ENCODE data around the gene PLD1.
A peak's percentile ranks its signal among the peaks of the same experiment; 100 is the strongest.
"Not testable (repeated sequence)": the region's sequence is repeated elsewhere in the genome, so short reads cannot be mapped to it uniquely, and the experiment has no call there.

The PLD1 gene

GRCh38 chr3:171606151-171606751, 204.0 kb downstream of the PLD1 start:
- no peak for DNase-seq

- no peak for DNase-seq
These were observed 205.9 kb downstream of the PLD1 start for GRCh38 chr3:171604370-171604769.

GRCh38 chr3:171602072-171602471, 208.2 kb downstream of the PLD1 start:
- no peak for DNase-seq

DNA sequence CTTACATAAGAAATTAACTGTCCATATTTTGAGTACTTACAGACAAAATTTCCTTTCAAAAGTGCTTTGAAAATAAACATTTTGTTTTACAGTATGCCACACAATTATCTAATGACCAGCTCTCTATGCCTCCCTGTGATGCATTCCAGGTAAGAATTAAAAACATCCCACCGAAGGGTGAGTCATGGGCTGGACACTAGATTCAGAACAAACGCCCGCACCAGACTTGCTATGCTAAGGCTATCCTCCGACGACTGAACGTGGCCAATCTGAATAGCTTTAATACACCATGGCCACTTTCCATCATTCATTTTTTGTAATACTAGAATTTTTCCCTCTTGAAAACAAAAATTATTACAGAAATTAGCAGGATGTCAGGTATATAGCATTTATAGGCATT, 210.3 kb downstream of the PLD1 start:
- no peak for DNase-seq

DNA sequence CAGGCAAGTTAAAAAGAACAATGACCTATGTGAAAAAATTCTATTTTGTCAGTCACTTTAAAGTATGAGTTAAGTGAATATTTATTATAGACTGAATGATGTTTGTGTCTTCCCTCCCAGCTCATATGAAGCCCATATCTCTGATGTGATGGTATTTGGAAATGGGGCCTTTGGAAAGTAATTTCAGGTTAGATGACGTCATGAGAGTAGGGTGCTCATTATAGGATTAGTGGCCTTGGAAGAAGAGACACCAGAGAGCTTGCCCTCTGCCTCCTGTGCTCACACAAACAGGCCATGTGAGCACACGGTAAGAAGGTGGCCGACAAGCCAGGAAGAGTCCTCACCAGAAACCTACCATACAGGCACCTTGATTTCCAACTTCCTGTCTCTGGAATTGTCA, 211.3 kb downstream of the PLD1 start:
- DNase-seq: no peak

DNA sequence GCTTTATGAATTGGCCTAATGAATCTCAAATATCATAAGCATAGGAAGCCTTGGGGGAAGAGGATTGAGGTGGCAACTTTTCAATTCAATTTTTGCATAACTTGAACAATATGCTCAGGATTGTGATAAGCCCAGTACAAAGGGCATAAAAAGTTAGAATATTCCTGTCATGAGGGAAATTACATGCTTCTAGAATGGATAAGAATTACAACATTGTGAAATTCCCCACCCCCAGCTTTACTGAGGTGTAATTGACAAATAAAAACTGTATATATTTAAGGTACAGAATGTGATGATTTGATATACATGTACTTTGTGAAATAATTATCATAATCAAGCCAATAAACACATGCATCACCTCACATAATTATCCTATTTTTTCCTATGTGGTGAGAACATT, 217.5 kb downstream of the PLD1 start:
- no peak for DNase-seq

DNA sequence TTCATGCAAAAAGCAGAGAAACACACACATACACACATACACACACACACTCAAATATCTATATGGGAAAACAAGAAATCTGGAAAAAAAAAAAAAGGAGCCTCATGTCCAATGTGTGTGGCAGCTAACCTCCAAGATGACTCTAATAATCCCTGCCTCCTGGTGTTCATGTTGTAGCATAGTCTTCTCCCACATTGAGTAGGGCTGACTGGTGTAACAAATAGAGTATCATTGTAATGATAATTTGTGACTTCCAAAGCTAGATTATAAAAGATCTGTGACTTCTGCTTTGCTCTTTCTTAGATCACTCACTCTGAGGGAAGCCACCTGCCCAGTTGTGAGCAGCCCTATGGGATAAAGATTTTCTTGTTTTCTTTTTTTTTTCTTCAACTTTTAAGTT, 219.2 kb downstream of the PLD1 start:
- no peak for DNase-seq

- DNase-seq: no peak
These were observed 224.0 kb downstream of the PLD1 start for GRCh38 chr3:171586274-171586673.

DNA sequence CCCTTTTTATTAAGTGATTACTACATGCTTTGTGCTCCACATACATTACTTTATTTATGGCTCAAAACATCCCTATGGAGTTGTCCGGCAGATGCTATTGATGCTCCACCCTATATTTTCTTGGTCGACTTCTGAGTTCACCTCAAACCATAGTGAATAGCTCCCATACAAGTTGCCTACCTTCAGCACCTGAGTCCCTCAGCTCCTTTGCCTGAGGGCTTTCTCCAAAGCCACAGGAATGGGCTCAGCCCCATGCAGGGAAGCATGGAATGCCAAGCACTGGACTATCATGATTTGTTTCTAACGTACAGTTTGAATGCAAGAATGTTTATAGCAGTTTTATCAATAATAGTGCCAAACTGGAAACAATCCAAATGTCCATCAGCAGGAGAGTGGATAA, 225.2 kb downstream of the PLD1 start:
- no peak for DNase-seq

- DNase-seq: no peak
These were observed 226.2 kb downstream of the PLD1 start for GRCh38 chr3:171584100-171584499.

DNA sequence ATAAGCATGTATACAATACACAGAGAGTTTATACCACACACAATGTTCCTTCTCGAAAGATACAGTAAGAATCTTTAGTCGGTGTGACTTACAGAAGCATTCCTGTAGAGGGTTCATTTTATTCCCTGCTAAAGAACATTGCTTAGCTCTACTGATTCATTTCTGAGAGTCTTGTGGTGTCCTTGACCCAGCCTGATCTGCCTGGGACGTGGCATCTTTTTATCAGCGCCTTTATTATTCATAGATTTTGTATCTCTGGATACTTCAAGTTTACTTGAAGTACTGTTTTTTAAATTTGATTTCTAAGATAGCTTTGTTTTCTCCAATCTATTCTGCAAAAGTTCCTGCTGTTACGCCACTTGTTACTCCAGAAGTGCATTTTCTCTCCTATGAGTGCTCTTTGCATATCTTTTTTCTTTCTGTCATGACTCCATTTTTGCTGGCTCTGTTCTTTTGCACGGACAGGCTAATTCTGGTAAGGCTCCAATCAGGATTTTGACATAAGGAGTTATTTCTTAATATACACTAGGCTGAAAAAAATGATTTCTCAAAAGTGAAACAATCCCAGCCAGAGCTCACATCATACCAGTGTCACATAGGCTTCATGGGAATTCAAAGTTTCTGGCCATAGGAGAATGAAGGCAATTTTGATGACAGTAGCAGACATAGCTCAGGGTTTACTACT, 235.6 kb downstream of the PLD1 start:
- DNase-seq: no peak

DNA sequence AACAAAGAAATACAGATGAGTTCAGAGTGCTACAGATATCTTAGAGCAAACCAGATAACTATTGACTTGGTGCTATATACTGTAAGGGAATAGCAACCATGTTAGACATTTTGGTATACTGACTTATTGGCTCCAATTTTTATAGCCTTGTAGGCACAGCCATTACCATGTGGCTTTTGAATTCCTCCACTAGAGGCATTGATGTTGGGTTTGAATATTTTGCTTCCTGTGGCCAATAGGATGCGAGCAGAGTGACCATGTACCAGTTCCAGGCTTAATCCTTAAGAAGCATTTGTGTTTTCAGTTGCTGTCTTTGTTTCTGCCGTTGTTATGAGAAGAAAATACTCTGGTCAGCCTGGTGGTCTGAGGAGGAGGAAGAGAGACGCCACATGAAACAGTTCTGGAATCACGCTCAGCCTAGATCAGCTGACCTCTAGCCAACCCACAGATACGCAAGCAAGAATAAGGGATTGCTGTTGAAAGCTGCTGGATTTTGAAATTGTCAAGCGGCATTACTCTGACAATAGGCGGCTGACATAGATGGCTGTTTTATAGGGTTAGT, 240.6 kb downstream of the PLD1 start:
- DNase-seq: no peak

DNA sequence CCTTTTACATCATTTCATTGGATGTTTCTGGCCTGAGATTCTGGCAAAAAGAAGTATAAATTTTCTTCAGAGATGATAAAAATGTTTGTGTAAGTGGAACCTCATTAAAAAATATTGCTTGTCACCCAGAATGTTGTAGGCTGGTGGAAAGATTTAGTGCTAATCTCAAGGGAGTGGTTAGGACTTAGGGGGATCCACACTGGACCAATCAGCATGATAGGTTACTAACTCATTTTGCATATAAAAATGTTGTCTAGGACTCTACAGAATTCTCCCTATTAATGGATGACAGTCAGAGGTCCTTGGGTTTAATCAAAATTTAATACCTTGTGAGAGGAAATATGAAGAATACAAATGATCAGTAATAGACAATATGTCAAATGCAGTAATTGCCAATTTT, 241.5 kb downstream of the PLD1 start:
- DNase-seq: no peak

- DNase-seq: peak; percentile 14 to 37
These were observed 243.4 kb downstream of the PLD1 start for GRCh38 chr3:171566803-171567422.

GRCh38 chr3:171565481-171566058, 244.7 kb downstream of the PLD1 start:
- no peak for DNase-seq

DNA sequence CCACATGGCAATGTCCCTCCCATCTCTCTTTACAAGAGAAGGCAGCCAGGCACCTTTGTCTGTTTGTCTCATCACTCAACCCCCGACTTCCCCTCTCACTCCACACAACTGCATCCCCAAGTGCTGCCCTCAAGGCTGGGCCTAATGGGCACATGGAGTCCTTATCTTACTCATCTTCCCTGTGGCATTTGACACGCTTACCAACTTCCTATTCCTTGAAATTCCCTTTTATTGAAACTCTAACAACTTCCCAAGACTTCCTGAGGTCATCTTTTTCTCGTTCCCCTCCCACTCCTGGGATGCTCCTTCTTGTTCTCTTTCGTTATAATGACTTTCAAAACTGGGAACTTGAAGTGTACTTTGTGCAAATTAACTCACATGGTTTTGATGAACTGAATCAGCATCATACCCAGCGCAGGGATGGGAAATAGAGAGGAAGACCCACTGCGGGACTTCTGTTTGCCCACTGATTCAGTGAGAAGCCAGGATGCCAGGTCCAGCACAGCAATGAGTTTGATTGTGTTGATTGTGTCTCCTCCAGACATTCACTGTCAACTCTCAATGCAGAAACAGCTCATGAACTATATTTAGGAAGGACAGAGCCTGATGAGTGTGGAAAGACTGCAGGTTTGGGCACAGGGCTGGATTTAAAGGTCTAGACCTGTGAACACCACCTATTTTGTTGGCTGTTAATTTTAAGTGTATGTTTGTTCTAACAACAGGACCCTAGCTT, 245.4 kb downstream of the PLD1 start:
- no peak for DNase-seq

DNA sequence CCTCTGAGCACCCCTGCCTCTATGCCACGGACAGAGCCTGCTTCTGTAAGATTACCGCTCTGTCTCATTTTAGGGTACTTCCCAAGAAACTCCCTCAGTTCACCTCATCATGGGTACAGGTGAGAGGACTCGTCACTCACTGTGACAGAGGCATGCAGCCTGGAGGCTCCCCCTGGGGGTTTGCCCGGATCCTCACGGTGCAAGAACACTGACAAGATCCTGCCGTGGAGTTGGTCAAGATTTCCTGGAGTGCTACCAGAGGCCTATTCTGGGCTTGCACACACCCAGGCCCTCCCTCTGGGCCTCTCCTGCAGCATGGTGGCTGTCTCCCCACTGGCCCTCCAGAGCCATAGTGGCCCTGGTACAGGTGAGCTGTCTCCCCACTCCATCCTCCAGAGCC, 247.0 kb downstream of the PLD1 start:
- no peak for DNase-seq

DNA sequence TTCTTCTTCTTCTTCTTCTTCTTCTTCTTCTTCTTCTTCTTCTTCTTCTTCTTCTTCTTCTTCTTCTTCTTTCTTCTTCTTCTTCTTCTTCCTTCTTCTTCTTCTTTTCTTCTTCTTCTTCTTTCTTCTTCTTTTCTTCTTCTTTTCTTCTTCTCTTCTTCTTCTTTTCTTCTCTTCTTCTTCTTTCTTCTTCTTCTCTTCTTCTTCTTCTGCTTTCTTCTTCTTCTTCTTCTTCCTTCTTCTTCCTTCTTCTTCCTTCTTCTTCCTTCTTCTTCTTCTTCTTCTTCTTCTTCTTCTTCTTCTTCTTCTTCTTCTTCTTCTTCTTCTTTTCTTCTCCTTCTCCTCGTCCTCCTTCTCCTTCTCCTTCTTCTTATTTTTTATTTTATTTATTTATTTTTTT, 247.8 kb downstream of the PLD1 start:
- DNase-seq: not testable (repeated sequence)

DNA sequence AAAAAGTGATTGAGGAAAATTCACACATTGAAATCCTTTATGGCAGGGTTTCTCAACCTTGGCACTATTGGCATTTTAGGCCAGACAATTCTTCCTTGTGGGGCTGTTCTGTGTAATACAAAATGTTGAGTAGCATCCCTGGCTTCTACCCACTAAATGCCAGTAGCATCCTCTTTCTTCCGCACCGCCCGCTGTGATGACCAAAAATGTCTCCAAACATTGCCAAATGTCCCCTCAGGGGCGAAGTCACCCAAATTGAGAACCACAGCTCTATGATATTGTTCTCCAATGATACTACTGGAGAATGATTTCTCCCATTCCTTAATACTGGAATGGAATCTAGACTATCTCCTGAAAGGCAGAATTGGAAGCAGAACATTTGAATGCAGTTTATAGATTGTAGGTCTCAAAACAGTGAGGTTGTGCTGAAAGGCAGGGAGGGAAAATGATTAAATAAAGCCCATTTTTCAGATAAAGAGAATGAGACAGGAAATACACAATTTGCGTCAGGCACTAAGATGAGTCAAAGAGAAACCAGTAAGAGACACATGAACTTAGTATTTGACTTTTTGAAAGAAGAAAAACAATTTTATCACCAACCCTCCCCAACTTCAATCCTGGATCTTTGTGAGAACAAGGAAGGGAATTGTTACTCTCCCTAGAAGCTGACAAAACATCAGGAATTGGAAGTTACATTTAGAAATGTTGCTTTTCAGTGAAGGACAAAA, 248.5 kb downstream of the PLD1 start:
- DNase-seq: no peak

DNA sequence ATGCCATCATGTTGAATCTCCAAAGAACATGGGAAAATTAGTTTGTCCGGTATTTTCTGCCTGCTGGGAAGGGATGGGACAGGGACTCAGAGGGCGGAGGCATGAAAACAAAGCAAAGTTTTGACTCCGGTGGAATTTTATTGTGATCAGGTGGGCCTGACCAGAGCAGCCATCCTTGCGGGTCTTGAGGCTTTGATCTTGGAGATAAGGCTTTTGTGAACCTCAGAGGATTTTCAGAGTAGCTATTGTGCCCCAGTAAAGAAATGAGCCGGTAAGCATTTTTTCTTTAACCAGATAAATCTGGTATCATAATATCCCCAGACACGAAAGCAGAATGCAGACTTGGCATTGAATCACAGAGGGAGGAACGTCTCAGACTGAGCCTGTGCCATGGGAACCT, 250.7 kb downstream of the PLD1 start:
- DNase-seq: no peak

DNA sequence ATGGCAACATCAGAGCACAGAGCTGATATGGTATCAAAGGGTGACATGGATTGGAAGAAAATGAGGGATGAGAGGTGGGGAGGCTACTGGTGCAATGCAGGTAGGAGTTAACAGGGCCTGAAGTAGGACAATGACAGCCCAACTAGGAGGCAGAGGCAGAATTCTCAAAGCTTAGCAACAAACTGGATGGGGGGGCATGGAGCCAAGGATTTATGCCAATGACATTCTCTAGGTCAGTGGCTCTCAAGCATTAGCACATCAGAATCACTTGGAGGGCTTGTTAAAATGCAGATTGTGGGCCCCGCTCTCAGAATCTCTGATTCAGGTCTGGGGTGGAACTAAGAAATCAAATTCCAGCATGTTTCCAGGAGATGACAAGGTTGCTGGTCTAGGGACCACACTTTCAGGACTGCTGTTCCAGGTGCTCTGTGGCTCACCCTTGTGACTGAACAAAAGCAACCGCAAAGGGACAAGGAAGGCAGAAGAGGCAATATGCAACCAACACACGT, 252.0 kb downstream of the PLD1 start:
- no peak for DNase-seq

DNA sequence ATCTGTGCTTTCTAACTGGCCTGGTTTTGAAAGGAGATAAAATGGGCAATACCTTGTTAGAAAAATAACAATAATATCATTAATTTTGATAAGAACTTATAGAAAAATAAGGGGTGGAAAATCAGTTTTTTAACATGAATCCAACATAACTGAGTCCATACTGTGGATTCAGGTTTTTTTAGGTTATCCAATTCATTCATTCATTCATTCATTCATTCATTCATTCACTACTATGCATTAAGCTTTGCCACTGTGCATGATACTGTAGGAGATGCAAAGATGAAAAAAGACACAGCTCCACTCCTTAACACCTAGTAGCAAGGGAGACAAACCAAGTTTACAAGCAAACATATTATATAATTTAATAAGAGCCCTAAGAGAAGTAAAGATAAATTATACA, 253.1 kb downstream of the PLD1 start:
- DNase-seq: no peak
